ENCODE measurements around the gene KRI1. TPM values are rescaled to one million over a fixed set of nuclear protein-coding genes. Genes with fewer than 3 reads are reported as not detected.

The KRI1 gene
- total RNA-seq, 2 donors from 2014 or later: 45.2 to 47.7 TPM

- peaks cover 61% of the 10 kb centered on the region for H3K36me3 Mint-ChIP-seq (ENCODE audit: low read depth)
- no peak overlapping the region for H3K27ac ChIP-seq (ENCODE audit: low read depth, low read length)
- H3K4me1 Mint-ChIP-seq: no peaks in the 10 kb centered on the region
- WGBS, 2 experiments (ENCODE audit: insufficient coverage in 1 of 2, insufficient read length in 1 of 2): 95 to 100% methylated on average over 3 to 6 of the region's 6 CpGs
- no peak overlapping the region for H3K9ac ChIP-seq (ENCODE audit: extremely low read depth, low read length, poor library complexity, severe bottlenecking)
- H3K27ac Mint-ChIP-seq: no peak overlapping the region
- no peaks in the 10 kb centered on the region for H3K27me3 ChIP-seq (ENCODE audit: control insufficient read depth, insufficient read depth, low read length, poor library complexity, severe bottlenecking)
- no peaks in the 10 kb centered on the region for H3K9me3 ChIP-seq (ENCODE audit: control insufficient read depth, low read length)
- DNase-seq: no peak
- no peak for TF ChIP-seq CTCF (conservative IDR thresholded peaks at IDR 0.05)
- no peak overlapping the region for H3K4me3 ChIP-seq (ENCODE audit: low read length)
- H3K4me1 ChIP-seq (ENCODE audit: control insufficient read depth, insufficient read depth, low read length): no peaks in the 10 kb centered on the region
- H3K27me3 Mint-ChIP-seq (ENCODE audit: insufficient read depth): no peaks in the 10 kb centered on the region
- peaks cover 47% of the 10 kb centered on the region for H3K36me3 ChIP-seq (ENCODE audit: control insufficient read depth, insufficient read depth, low read length)
- no peak overlapping the region for H3K4me3 Mint-ChIP-seq
- H3K9me3 Mint-ChIP-seq: no peaks in the 10 kb centered on the region
Observed at GRCh38 chr19:10550336-10550735, 15.5 kb downstream of the KRI1 start.

- Histone ChIP-seq H3K4me3 (ENCODE audit: low read length) (no peak overlapping the region), H3K9me3 (ENCODE audit: control insufficient read depth, low read length) (no peaks in the 10 kb centered on the region), H3K9ac (ENCODE audit: extremely low read depth, low read length, poor library complexity, severe bottlenecking) (no peak overlapping the region), H3K27me3 (ENCODE audit: control insufficient read depth, insufficient read depth, low read length, poor library complexity, severe bottlenecking) (no peaks in the 10 kb centered on the region), H3K36me3 (ENCODE audit: control insufficient read depth, insufficient read depth, low read length) (peaks cover 42% of the 10 kb centered on the region), H3K27ac (ENCODE audit: low read depth, low read length) (no peak overlapping the region), H3K4me1 (ENCODE audit: control insufficient read depth, insufficient read depth, low read length) (no peaks in the 10 kb centered on the region)
- no peak for TF ChIP-seq CTCF (conservative IDR thresholded peaks at IDR 0.05)
- Mint-ChIP-seq H3K27me3 (ENCODE audit: insufficient read depth) (no peaks in the 10 kb centered on the region), H3K27ac (no peak overlapping the region), H3K4me1 (no peaks in the 10 kb centered on the region), H3K36me3 (ENCODE audit: low read depth) (peaks cover 61% of the 10 kb centered on the region), H3K9me3 (no peaks in the 10 kb centered on the region), H3K4me3 (no peak overlapping the region)
- DNase-seq: no peak
- 91 to 99% methylated on average over 7 of the region's 7 CpGs for WGBS, 2 experiments (ENCODE audit: insufficient coverage in 1 of 2, insufficient read length in 1 of 2)
Observed at GRCh38 chr19:10549733-10550132, 16.1 kb downstream of the KRI1 start.

GRCh38 chr19:10548746-10549276 lies 17.0 kb downstream of the KRI1 start:
- no peak for TF ChIP-seq CTCF (conservative IDR thresholded peaks at IDR 0.05)
- Mint-ChIP-seq H3K27me3 (ENCODE audit: insufficient read depth) (no peaks in the 10 kb centered on the region), H3K27ac (no peak overlapping the region), H3K36me3 (ENCODE audit: low read depth) (peaks cover 55% of the 10 kb centered on the region), H3K4me3 (no peak overlapping the region), H3K9me3 (no peaks in the 10 kb centered on the region), H3K4me1 (no peaks in the 10 kb centered on the region)
- no peak for DNase-seq
- Histone ChIP-seq H3K27ac (ENCODE audit: low read depth, low read length) (no peak overlapping the region), H3K4me3 (ENCODE audit: low read length) (no peak overlapping the region), H3K27me3 (ENCODE audit: control insufficient read depth, insufficient read depth, low read length, poor library complexity, severe bottlenecking) (no peaks in the 10 kb centered on the region), H3K36me3 (ENCODE audit: control insufficient read depth, insufficient read depth, low read length) (peaks cover 34% of the 10 kb centered on the region), H3K9me3 (ENCODE audit: control insufficient read depth, low read length) (no peaks in the 10 kb centered on the region), H3K4me1 (ENCODE audit: control insufficient read depth, insufficient read depth, low read length) (no peaks in the 10 kb centered on the region), H3K9ac (ENCODE audit: extremely low read depth, low read length, poor library complexity, severe bottlenecking) (no peak overlapping the region)
- 93% methylated on average over 16 to 18 of the region's 18 CpGs for WGBS, 2 experiments (ENCODE audit: insufficient coverage in 1 of 2, insufficient read length in 1 of 2)
